ENCODE data around the gene TYK2.

Gene TYK2

GRCh38 chr19:10356431-10356830 lies 23.9 kb downstream of the TYK2 start:
- no peak overlapping the region for H3K4me3 ChIP-seq (ENCODE audit: low read length)
- no peak for TF ChIP-seq CTCF (conservative IDR thresholded peaks at IDR 0.05; ENCODE audit: low read length)
- DNase-seq (ENCODE audit: low read depth), result no peak

- no peak overlapping the region for H3K4me3 ChIP-seq (ENCODE audit: low read length)
- no peak for DNase-seq (ENCODE audit: low read depth)
- TF ChIP-seq CTCF (conservative IDR thresholded peaks at IDR 0.05; ENCODE audit: low read length), result no peak
Observed at GRCh38 chr19:10353793-10354391, 26.5 kb downstream of the TYK2 start.

- H3K4me3 ChIP-seq (ENCODE audit: low read length), result no peak overlapping the region
- no peak for DNase-seq (ENCODE audit: low read depth)
- no peak for TF ChIP-seq CTCF (conservative IDR thresholded peaks at IDR 0.05; ENCODE audit: low read length)
Observed at GRCh38 chr19:10352764-10353671, 27.4 kb downstream of the TYK2 start.

GRCh38 chr19:10346509-10346908 lies 33.9 kb downstream of the TYK2 start:
- H3K4me3 ChIP-seq (ENCODE audit: low read length), result no peak overlapping the region
- DNase-seq (ENCODE audit: low read depth), result no peak
- no peak for TF ChIP-seq CTCF (conservative IDR thresholded peaks at IDR 0.05; ENCODE audit: low read length)

GRCh38 chr19:10344780-10345179 lies 35.6 kb downstream of the TYK2 start:
- H3K4me3 ChIP-seq (ENCODE audit: low read length), result no peak overlapping the region
- peak; percentile 26 for DNase-seq (ENCODE audit: low read depth)
- TF ChIP-seq CTCF (conservative IDR thresholded peaks at IDR 0.05; ENCODE audit: low read length), result no peak

GRCh38 chr19:10343495-10343894 lies 36.9 kb downstream of the TYK2 start:
- TF ChIP-seq CTCF (conservative IDR thresholded peaks at IDR 0.05; ENCODE audit: low read length), result no peak
- no peak for DNase-seq (ENCODE audit: low read depth)
- no peak overlapping the region for H3K4me3 ChIP-seq (ENCODE audit: low read length)

GRCh38 chr19:10339977-10340376 lies 40.4 kb downstream of the TYK2 start:
- no peak for TF ChIP-seq CTCF (conservative IDR thresholded peaks at IDR 0.05; ENCODE audit: low read length)
- H3K4me3 ChIP-seq (ENCODE audit: low read length), result no peak overlapping the region
- no peak for DNase-seq (ENCODE audit: low read depth)
